HG03196 (cell line): Measurements from ENCODE around the gene ACTR1A.
A peak's percentile ranks its signal among the peaks of the same experiment; 100 is the strongest.
"Not testable (repeated sequence)": the region's sequence is repeated elsewhere in the genome, so short reads cannot be mapped to it uniquely, and the experiment has no call there.

ENCODE experiments used
- ATAC-seq: cut with Tn5 transposase; IDR thresholded peaks from one replicate; pipeline ENCODE4 v1.9.1; 2021; ENCODE audit not compliant: unreplicated experiment

ACTR1A gene

GRCh38 chr10:102517553-102517952 lies 15.0 kb upstream of the ACTR1A start:
- no peak for ATAC-seq

- no peak for ATAC-seq
These were observed 13.2 kb upstream of the ACTR1A start for GRCh38 chr10:102515724-102516123.

GRCh38 chr10:102514487-102515311 lies 12.2 kb upstream of the ACTR1A start:
- no peak for ATAC-seq

GRCh38 chr10:102511583-102512274 lies 9.2 kb upstream of the ACTR1A start:
- no peak for ATAC-seq

- no peak for ATAC-seq
These were observed 6.9 kb upstream of the ACTR1A start for GRCh38 chr10:102509387-102509786.

GRCh38 chr10:102508506-102508905 lies 6.0 kb upstream of the ACTR1A start:
- no peak for ATAC-seq

GRCh38 chr10:102507521-102507920 lies 5.0 kb upstream of the ACTR1A start:
- no peak for ATAC-seq

- ATAC-seq, result no peak
These were observed 3.1 kb upstream of the ACTR1A start for GRCh38 chr10:102505462-102506115.

- ATAC-seq, result no peak
These were observed 2.4 kb upstream of the ACTR1A start for GRCh38 chr10:102504976-102505300.

GRCh38 chr10:102504179-102504975 lies 1.9 kb upstream of the ACTR1A start:
- ATAC-seq, result no peak

- ATAC-seq, result peak; percentile 55
These were observed 1.0 kb upstream of the ACTR1A start, which contains the start of gene SUFU for GRCh38 chr10:102503264-102504178. TSS of gene SUFU (plus strand) at chr10:102503972. CDS start at chr10:102504153, 181 bp downstream.

- ATAC-seq, result peak; percentile 75
These were observed 529 bp downstream of the ACTR1A start for GRCh38 chr10:102502029-102502336.

- ATAC-seq, result no peak
These were observed 1.1 kb downstream of the ACTR1A start for GRCh38 chr10:102501201-102502028.

GRCh38 chr10:102500686-102501085 lies 1.8 kb downstream of the ACTR1A start:
- not testable (repeated sequence) for ATAC-seq

- ATAC-seq, result no peak
These were observed 3.2 kb downstream of the ACTR1A start for GRCh38 chr10:102499356-102499755.

- no peak for ATAC-seq
These were observed 5.0 kb downstream of the ACTR1A start for GRCh38 chr10:102497545-102497944.

GRCh38 chr10:102493771-102494170 lies 8.7 kb downstream of the ACTR1A start:
- no peak for ATAC-seq

- ATAC-seq, result no peak
These were observed 9.5 kb downstream of the ACTR1A start for GRCh38 chr10:102492983-102493382.

GRCh38 chr10:102492344-102492939 lies 10.1 kb downstream of the ACTR1A start:
- no peak for ATAC-seq
